ENCODE results near the gene CATSPER2. TPM values are rescaled to one million over a fixed set of nuclear protein-coding genes. Genes with fewer than 3 reads are reported as not detected.
"Not testable (repeated sequence)": the region's sequence is repeated elsewhere in the genome, so short reads cannot be mapped to it uniquely, and the experiment has no call there.

The CATSPER2 gene
- total RNA-seq, 1 experiment from 2014 or later, result 0.55 TPM

DNA sequence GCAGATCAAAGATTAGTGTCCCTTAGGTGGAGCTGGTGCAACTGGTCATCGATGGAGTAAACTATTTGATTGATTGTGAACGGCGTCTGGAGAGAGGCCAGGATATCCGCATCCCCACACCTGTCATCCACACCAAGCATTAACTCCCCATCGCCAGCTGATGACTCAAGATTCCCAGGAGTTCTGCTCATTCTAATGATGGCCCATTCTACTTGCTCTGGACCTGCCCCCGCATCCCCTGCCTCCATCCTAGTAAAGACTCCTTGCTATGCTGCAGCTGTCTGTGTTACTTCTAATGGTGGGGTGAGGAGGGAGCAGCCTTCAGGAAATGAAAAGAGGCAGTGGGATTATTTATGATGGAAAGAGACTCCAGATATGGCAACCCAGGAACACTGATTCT lies 49.5 kb downstream of the CATSPER2 start:
- POLR2A ChIA-PET (ENCODE audit: unreplicated experiment); H3K4me3 ChIP-seq (ENCODE audit: low read length); H3K9me3 ChIP-seq (ENCODE audit: low read length); CTCF ChIA-PET; H3K9me2 ChIP-seq (replicated peaks; ENCODE audit: low read length); BruUV-seq (replicated peaks); H3F3A ChIP-seq (ENCODE audit: low read length, unreplicated experiment); H3K79me2 ChIP-seq (ENCODE audit: low read length); intact Hi-C loops (cut with micrococcal nuclease); H4K20me1 ChIP-seq (ENCODE audit: low read length); DNase-seq; H3K27ac ChIP-seq (ENCODE audit: low read length); ATAC-seq; H3K4me1 ChIP-seq (ENCODE audit: insufficient read depth, low read length); H3K4me2 ChIP-seq (ENCODE audit: low read length); H3K27me3 ChIP-seq (ENCODE audit: low read length); H3K36me3 ChIP-seq (ENCODE audit: low read depth, low read length); H3K9ac ChIP-seq (ENCODE audit: low read length); H2AFZ ChIP-seq (ENCODE audit: low read length): not testable (repeated sequence)

GRCh38 chr15:43593328-43594190 lies 55.1 kb downstream of the CATSPER2 start, which contains the start of gene CKMT1B:
TSS of gene CKMT1B (plus strand) at chr15:43594027. CDS start at chr15:43594219, 192 bp downstream.
- H3K9me3 ChIP-seq (ENCODE audit: low read length); H4K20me1 ChIP-seq (ENCODE audit: low read length); CTCF ChIA-PET; H3K9ac ChIP-seq (ENCODE audit: low read length); H3K27ac ChIP-seq (ENCODE audit: low read length); H3K27me3 ChIP-seq (ENCODE audit: low read length); H3K4me2 ChIP-seq (ENCODE audit: low read length); intact Hi-C loops (cut with micrococcal nuclease); DNase-seq; H3K4me1 ChIP-seq (ENCODE audit: insufficient read depth, low read length); H3K9me2 ChIP-seq (replicated peaks; ENCODE audit: low read length); H2AFZ ChIP-seq (ENCODE audit: low read length); H3K36me3 ChIP-seq (ENCODE audit: low read depth, low read length); POLR2A ChIA-PET (ENCODE audit: unreplicated experiment); H3F3A ChIP-seq (ENCODE audit: low read length, unreplicated experiment); H3K79me2 ChIP-seq (ENCODE audit: low read length); H3K4me3 ChIP-seq (ENCODE audit: low read length): not testable (repeated sequence)
- ATAC-seq, result peak; percentile 57
- BruUV-seq (replicated peaks), result TSS peak; percentile 57

- H3K4me2 ChIP-seq (ENCODE audit: low read length); POLR2A ChIA-PET (ENCODE audit: unreplicated experiment); H3K9ac ChIP-seq (ENCODE audit: low read length); H3K27ac ChIP-seq (ENCODE audit: low read length); intact Hi-C loops (cut with micrococcal nuclease); DNase-seq; BruUV-seq (replicated peaks); H3K36me3 ChIP-seq (ENCODE audit: low read depth, low read length); H3K27me3 ChIP-seq (ENCODE audit: low read length); H3K9me3 ChIP-seq (ENCODE audit: low read length); H3F3A ChIP-seq (ENCODE audit: low read length, unreplicated experiment); H3K9me2 ChIP-seq (replicated peaks; ENCODE audit: low read length); H3K4me1 ChIP-seq (ENCODE audit: insufficient read depth, low read length); CTCF ChIA-PET; H3K4me3 ChIP-seq (ENCODE audit: low read length); H3K79me2 ChIP-seq (ENCODE audit: low read length); ATAC-seq; H2AFZ ChIP-seq (ENCODE audit: low read length); H4K20me1 ChIP-seq (ENCODE audit: low read length): not testable (repeated sequence)
These were observed 55.8 kb downstream of the CATSPER2 start for GRCh38 chr15:43592841-43593240.

DNA sequence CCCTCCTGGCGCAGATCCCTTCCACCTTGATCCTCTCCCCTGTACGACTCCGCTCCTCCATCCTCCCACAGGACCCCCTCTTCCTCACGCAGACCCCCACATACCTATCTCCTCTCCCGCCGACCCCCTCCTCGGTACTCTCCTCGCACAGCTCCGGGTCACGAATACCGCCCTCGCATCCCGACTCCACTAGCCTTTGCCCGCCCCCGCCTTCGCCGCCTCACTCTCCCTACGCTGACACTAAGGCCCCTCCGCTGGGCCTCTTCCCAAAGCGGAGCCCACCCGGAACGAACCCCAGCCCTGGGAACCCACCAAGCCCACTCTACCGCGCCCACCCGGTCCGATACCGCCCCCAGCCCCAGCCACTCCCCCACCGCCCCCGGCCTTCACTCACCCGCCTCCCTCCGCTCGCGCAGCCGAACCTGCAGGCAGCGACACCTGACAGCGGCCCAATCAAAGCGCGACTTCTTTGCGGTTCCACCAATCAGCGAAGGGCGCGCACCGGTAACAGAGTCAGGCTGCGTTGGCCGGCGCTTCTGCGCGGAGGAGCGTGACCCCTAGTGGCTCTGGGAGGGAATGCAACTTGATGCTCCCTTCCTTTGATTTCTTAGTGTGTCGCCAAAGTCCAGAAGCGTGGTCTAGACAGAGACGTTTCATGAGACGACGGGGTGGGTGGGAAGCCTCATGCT lies 58.7 kb downstream of the CATSPER2 start, which contains the start of gene PPIP5K1:
TSS of gene PPIP5K1 (minus strand) at position 431 of the 689 bp plus-strand sequence. CDS start 5,704 bp downstream, outside the sequence.
- H2AFZ ChIP-seq (ENCODE audit: low read length); intact Hi-C loops (cut with micrococcal nuclease); H3K4me3 ChIP-seq (ENCODE audit: low read length); H3K27me3 ChIP-seq (ENCODE audit: low read length); H4K20me1 ChIP-seq (ENCODE audit: low read length); BruUV-seq (replicated peaks); H3K79me2 ChIP-seq (ENCODE audit: low read length); H3K4me1 ChIP-seq (ENCODE audit: insufficient read depth, low read length); H3F3A ChIP-seq (ENCODE audit: low read length, unreplicated experiment); H3K9ac ChIP-seq (ENCODE audit: low read length); DNase-seq; POLR2A ChIA-PET (ENCODE audit: unreplicated experiment); H3K9me3 ChIP-seq (ENCODE audit: low read length); H3K4me2 ChIP-seq (ENCODE audit: low read length); CTCF ChIA-PET; H3K9me2 ChIP-seq (replicated peaks; ENCODE audit: low read length); H3K36me3 ChIP-seq (ENCODE audit: low read depth, low read length); H3K27ac ChIP-seq (ENCODE audit: low read length): not testable (repeated sequence)
- peak; percentile 93 for ATAC-seq

Other genes starting within 250 kb of the CATSPER2 start
- gene TP53BP1, start 155.7 kb downstream of the CATSPER2 start, total RNA-seq (2014; rRNA removed), result 51.8 and 55.7 TPM in 2 replicates
- gene MAP1A, start 131.2 kb downstream of the CATSPER2 start, total RNA-seq (2014; rRNA removed), result 1.0 and 1.8 TPM in 2 replicates
- gene PPIP5K1, start 58.6 kb downstream of the CATSPER2 start, total RNA-seq (2014; rRNA removed), result 19.8 and 24.9 TPM in 2 replicates
- 6.1 and 8.7 TPM in 2 replicates for gene CKMT1B, start 54.8 kb downstream of the CATSPER2 start, total RNA-seq (2014; rRNA removed)
- 0.22 and 0.46 TPM in 2 replicates for gene STRC, start 30.0 kb downstream of the CATSPER2 start, total RNA-seq (2014; rRNA removed)
- 1.7 and 4.4 TPM in 2 replicates for gene CKMT1A, start 45.0 kb upstream of the CATSPER2 start, total RNA-seq (2014; rRNA removed)
- 187 and 210 TPM in 2 replicates for gene PDIA3, start 97.6 kb upstream of the CATSPER2 start, total RNA-seq (2014; rRNA removed)
- gene ELL3, start 128.1 kb upstream of the CATSPER2 start, total RNA-seq (2014; rRNA removed), result 15.0 and 35.8 TPM in 2 replicates
- 665 and 756 TPM in 2 replicates for gene SERF2, start 143.5 kb upstream of the CATSPER2 start, total RNA-seq (2014; rRNA removed)
- not detected in 2 replicates for gene SERINC4, start 151.4 kb upstream of the CATSPER2 start, total RNA-seq (2014; rRNA removed)
- gene HYPK, start 151.8 kb upstream of the CATSPER2 start, total RNA-seq (2014; rRNA removed), result 22.8 and 29.4 TPM in 2 replicates
- gene MFAP1, start 175.8 kb upstream of the CATSPER2 start, total RNA-seq (2014; rRNA removed), result 18.5 and 18.6 TPM in 2 replicates
- gene WDR76, start 178.2 kb upstream of the CATSPER2 start, total RNA-seq (2014; rRNA removed), result 29.0 and 29.7 TPM in 2 replicates